Stimulated activated CD8-positive, alpha-beta memory T cell treated with anti-CD3 and anti-CD28 coated beads, Interleukin-2, amount 100 ng/mL, for 1 hour (primary cell): ENCODE data around the gene SERTAD3.
A peak's percentile ranks its signal among the peaks of the same experiment; 100 is the strongest.
"Not testable (repeated sequence)": the region's sequence is repeated elsewhere in the genome, so short reads cannot be mapped to it uniquely, and the experiment has no call there.

Experiments used
- DNase-seq, 2 donors: peaks; one replicate each; pipeline ENCODE4 v3.0.0-alpha.2; 2020; ENCODE audit warnings: low read depth in 2 of 2

Gene SERTAD3

DNA sequence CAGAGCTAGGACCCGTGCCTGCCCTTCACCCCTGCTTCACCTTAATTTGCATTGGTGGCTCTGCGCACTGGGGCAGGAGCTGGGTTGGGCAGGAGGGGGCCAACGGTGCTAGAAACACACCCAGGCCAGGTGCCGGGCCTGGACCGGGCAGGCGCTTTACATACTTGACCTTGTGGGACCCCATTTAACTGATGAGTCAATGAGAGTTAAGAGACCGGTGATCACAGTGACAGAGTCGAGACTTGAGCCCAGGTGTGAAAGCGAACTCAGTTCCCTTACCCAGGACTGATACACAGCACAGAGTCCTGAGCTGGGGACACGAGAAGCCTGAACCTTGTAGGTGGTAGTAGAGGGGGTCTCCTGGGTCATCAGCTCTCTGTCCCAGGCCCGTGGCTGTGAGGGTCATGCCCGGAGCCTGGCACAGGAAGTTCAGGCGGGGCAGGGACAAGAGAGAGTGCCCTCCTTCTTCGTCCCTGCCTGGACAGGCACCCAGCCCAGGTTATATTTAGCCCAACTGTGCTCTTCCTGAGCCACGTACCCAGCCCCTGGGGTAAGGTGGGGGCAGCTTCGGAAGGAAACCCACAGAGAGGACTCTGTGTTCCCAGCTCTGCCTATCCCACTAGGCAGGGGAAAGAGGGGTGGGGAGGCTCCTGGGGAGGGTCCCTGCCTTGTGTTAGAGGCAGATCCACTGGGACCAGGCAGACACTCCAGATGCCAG is 32.9 kb downstream of the SERTAD3 start:
- no peak for DNase-seq

GRCh38 chr19:40410030-40410389 is 34.1 kb downstream of the SERTAD3 start:
- no peak for DNase-seq

GRCh38 chr19:40408598-40408925 is 35.6 kb downstream of the SERTAD3 start:
- not testable (repeated sequence) for DNase-seq

GRCh38 chr19:40407714-40408597 is 36.2 kb downstream of the SERTAD3 start:
- no peak for DNase-seq

GRCh38 chr19:40403262-40403984 is 40.7 kb downstream of the SERTAD3 start:
- DNase-seq, result peak; percentile 43 to 58

DNA sequence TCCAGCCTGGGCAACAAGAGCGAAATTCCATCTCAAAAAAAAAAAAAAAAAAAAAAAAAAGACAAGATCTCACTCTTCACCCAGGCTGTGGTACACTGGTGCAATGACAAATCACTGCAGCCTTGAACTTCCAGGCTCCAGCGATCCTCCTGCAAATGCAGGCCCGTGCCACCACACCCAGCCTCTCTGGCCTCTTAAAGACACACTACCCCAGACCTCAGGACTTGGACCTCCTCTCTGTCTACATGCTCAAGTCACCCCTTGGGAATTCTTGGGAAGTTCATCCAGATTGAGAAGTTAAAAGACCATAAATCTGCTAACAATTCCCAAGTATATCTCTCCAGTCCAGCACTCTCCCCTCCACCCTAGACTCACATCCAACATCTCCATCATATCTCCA is 43.6 kb downstream of the SERTAD3 start:
- no peak for DNase-seq

GRCh38 chr19:40398417-40399131 is 45.6 kb downstream of the SERTAD3 start:
- DNase-seq, result peak in 1 of 2 donors; percentile 31

DNA sequence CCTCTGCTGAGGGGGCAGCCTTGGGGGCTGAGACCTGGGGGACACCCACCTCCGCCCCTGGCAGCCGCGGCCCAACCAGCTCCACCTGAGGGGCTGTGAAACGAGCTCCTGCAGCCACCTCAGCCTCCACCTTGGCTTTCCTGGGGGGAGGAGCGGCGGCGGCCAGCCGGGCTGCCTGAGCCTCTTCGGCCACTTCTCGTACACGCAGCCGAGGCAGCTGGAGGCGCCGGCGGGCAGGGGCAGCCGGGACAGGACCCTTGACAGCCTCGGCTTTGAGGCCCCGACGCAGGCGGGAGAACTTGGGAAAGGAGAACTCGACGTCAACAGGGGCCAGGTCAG is 46.6 kb downstream of the SERTAD3 start:
- no peak for DNase-seq

GRCh38 chr19:40396886-40397567 is 47.1 kb downstream of the SERTAD3 start:
- no peak for DNase-seq

DNA sequence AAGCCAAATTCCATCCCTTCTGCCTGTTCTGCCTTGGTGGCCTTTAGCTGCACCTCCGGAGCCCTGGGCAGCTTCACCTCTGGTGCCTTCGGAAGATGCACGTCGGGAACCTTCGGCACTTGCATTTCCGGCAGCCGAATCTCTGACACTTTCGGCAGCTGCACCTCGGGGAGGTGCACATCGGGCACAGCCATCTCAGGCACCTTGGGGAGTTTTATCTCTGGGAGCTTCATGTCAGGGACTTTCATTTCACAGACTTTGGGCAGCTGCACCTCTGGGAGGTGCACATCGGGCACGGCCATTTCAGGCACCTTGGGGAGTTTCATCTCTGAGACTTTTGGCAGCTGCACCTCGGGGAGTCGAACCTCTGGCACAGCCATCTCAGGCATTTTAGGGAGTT is 48.2 kb downstream of the SERTAD3 start:
- no peak for DNase-seq

GRCh38 chr19:40394816-40395210 is 49.3 kb downstream of the SERTAD3 start:
- DNase-seq, result no peak

GRCh38 chr19:40393894-40394815 is 50.0 kb downstream of the SERTAD3 start:
- DNase-seq, result no peak

DNA sequence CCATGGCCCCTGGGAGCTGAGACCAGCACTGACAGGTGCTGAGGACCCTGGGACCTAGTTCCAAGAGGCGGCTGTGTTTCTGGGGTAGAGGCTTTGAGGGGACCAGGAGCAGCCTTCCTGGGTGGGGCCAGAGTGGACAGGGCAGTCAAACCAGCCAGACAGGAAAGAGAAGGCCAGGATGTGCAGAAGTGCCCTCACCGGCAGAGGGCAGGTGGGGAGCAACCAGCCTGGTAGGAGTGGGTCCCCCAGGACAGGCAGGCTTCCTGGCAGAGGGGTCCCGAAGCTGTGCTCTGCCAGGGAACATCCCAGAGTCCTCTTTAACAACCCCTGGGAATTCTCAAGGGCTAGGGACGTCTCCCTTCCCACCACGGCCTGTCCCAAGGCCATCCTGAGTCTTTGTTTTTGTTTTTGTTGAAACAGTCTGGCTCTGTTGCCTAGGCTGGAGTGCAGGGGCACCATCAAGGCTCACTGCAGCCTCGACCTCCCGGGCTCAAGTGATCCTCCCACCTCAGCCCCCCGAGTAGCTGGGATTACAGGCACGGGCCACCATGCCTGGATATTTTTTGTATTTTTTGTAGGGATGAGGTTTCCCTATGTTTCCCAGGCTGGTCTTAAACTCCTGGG is 51.1 kb downstream of the SERTAD3 start:
- DNase-seq, result no peak

DNA sequence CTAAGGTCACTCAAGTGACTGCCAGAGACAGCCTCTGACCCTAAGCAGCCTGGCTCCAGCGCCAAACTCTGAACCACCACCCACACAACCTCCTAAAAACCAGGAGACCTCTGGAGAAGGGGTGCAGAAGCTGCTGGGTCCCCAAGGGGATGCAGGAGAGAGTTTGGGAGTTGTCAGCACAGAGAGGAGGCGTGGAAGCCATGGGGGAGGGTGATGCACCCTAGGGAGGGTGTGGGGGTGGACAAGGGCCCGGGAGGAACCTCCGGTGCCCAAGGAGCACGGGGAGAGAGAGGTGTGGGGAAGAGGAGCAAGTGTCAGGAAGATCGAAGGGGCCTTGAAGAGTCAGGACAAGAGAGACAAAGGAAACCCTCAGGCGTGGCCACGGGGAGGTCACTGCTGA is 52.0 kb downstream of the SERTAD3 start:
- no peak for DNase-seq
